Activated CD8-positive, alpha-beta memory T cell treated with anti-CD3 and anti-CD28 coated beads, Interleukin-2, amount 10 ng/mL, durations not matched to agents 7 days and 5 days (primary cell): ENCODE measurements around the gene NUMB. TPM values are rescaled to one million over a fixed set of nuclear protein-coding genes. Genes with fewer than 3 reads are reported as not detected.

ENCODE experiments used
- ATAC-seq: fragments of 150-1000 bp; cut with Tn5 transposase; one replicate; pipeline ENCODE4 v1.10.0; 2021; ENCODE audit warnings: moderate library complexity
- CTCF ChIA-PET: fragments of 350-600 bp; sonication (Branson Sonifier 250); formaldehyde crosslinking; loops from one replicate; lab custom pipeline; 2021; ENCODE audit warnings: antibody characterized with exemption; lab: Charles Lee
- DNase-seq: peaks from one replicate; pipeline ENCODE4 v3.0.0-alpha.2; 2020
- H3K27ac Mint-ChIP-seq: one replicate; pipeline ENCODE4 v1.8.0; 2021; ENCODE audit warnings: mild to moderate bottlenecking, mixed read lengths
- H3K27me3 Mint-ChIP-seq: one replicate; pipeline ENCODE4 v1.8.0; 2021; ENCODE audit warnings: mixed read lengths
- H3K36me3 Mint-ChIP-seq: one replicate; pipeline ENCODE4 v1.8.0; 2021; ENCODE audit warnings: mild to moderate bottlenecking, mixed read lengths
- H3K4me1 Mint-ChIP-seq: one replicate; pipeline ENCODE4 v1.8.0; 2021; ENCODE audit warnings: mixed read lengths
- H3K4me3 Mint-ChIP-seq: one replicate; pipeline ENCODE4 v1.8.0; 2021; ENCODE audit warnings: mild to moderate bottlenecking, moderate library complexity, mixed read lengths
- H3K9me3 Mint-ChIP-seq: one replicate; pipeline ENCODE4 v1.8.0; 2022; ENCODE audit warnings: low read depth, mixed read lengths
- total RNA-seq, 2 experiments: library from RNA; stranded (reverse); gene quantifications; one replicate each; pipeline ENCODE4 v1.2.3, GENCODE V29; 2021

Gene NUMB
- total RNA-seq, 2 experiments from 2014 or later = 44.8 to 45.2 TPM

DNA sequence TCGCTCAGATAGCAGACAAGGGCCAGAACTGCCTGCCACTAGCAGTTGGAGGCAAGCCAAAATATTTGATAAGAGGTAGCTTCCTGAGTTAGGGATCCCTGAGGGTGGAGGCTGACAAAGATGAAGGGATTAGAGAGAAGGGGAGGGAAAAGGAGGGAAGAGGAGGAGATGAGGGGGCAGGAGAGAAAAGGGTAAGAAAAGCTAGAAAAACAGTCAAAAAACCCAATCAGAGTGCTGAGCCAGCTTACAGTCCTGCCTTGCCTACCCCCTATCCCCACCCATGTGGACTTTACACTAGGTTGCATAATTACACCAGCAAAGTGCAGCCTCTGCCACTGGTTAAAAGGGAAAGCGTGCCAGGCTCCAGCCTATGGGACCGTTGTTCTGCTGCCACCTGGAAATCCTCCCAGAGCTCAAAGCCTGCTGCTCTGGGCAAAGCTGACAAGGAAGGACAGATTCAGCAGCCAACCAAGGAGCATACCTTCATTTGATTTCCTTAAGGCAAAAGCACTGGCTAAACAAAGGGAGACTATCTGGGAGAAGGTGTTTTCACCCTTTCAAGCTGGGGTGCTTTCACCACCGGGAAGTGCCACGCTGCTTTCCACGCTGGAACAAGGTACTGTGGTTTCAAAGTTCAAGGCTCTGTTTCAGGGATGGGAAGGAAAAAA lies 3.8 kb upstream of the NUMB start:
- no peak overlapping the region for H3K4me3 Mint-ChIP-seq
- H3K4me1 Mint-ChIP-seq = peaks cover 56% of the 10 kb centered on the region
- DNase-seq (no peak), ATAC-seq (no peak)
- H3K27me3 Mint-ChIP-seq = no peaks in the 10 kb centered on the region
- H3K36me3 Mint-ChIP-seq = peaks cover 2% of the 10 kb centered on the region
- CTCF ChIA-PET = interaction anchor here (0.7 to 3.0 kb wide), 4 partner anchors 9 to 167 kb away, joined by 3 to 20 read pairs (median 8); partner anchors contain the start of gene RIOX1
- H3K9me3 Mint-ChIP-seq = no peaks in the 10 kb centered on the region
- H3K27ac Mint-ChIP-seq = no peak overlapping the region

DNA sequence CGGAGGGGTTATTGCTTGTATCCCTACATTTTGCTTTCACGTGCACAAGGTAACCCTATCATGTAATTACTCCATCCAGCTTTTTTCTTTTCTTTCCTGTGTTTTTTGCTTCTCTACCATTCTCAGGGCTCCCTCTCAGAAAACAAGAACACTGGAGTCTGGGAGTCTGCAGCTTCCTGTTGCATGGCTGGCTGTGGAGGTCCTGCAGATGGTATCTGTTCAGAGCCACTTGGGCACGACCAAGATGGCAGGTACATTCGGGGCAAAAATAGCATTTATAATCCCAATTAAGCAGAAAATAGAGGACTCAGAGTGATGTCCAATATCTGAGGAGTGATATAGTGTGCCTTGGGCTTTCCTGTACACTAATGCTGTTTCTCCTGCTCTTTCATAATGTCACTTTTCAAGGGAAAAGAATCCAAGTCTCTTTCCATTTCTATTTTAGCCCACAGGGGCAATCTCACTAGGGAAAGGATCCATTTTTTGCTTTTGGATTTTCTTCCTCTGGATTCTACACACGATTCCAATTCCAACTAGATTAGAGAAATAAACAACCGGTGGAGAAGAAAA lies 3.2 kb upstream of the NUMB start:
- Mint-ChIP-seq H3K4me3 (no peak overlapping the region), H3K27ac (no peak overlapping the region), H3K9me3 (no peaks in the 10 kb centered on the region), H3K27me3 (no peaks in the 10 kb centered on the region), H3K36me3 (peaks cover 2% of the 10 kb centered on the region), H3K4me1 (peaks cover 56% of the 10 kb centered on the region)
- CTCF ChIA-PET = interaction anchor here (3.0 kb wide), 1 partner anchor 167 kb away, joined by 13 read pairs; no protein-coding TSS in a partner anchor
- no peak for ATAC-seq
- no peak for DNase-seq

DNA sequence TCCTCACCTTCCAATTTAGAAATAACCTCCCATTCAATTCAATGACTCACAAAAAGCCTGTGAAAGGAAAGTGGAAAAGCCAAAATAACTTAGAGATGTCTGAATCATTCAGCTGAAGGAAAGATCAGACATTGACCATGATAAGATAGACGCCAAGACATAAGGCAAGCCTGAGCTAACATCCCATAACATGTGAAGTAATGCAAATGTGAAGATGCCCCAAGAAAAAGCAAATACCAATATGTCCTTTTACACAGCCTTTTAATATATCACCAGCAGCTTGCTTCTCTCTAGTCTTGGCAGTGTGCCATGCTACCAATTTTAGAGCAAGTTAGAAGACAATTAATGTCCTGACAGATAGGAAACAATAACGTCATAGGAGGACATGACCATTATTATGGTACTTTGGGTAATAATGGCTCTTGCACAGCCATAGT lies 2.4 kb upstream of the NUMB start:
- H3K36me3 Mint-ChIP-seq = peaks cover 2% of the 10 kb centered on the region
- CTCF ChIA-PET = interaction anchor here (1.1 to 1.7 kb wide), 3 partner anchors 165 to 288 kb away, joined by 3 to 5 read pairs (median 3); no protein-coding TSS in a partner anchor
- peaks cover 49% of the 10 kb centered on the region for H3K4me1 Mint-ChIP-seq
- H3K27me3 Mint-ChIP-seq = no peaks in the 10 kb centered on the region
- no peak for ATAC-seq
- H3K9me3 Mint-ChIP-seq = no peaks in the 10 kb centered on the region
- DNase-seq = no peak
- no peak overlapping the region for H3K4me3 Mint-ChIP-seq
- peak overlapping the region; percentile 21 for H3K27ac Mint-ChIP-seq

DNA sequence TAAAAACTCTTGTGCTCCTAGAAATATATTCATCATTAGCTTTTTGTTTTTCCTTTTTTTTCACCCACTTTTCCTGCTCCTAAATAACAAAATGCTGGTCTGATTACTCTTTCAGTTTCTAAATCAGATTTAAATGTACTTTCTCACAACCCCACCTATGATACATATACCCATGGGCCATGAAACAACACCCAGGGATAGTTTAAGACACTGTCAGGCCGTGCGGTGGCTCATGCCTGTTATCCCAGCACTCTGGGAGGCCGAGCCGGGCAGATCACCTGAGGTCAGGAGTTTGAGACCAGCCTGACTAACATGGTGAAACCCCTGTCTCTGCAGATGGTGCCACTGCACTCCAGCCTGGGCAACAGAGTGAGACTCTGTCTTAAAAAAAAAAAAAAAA lies 1.6 kb upstream of the NUMB start:
- peaks cover 50% of the 10 kb centered on the region for H3K4me1 Mint-ChIP-seq
- no peaks in the 10 kb centered on the region for H3K27me3 Mint-ChIP-seq
- CTCF ChIA-PET = interaction anchor here (0.7 to 2.0 kb wide), 5 partner anchors 12 to 948 kb away, joined by 3 to 9 read pairs (median 3); no protein-coding TSS in a partner anchor
- H3K36me3 Mint-ChIP-seq = peaks cover 2% of the 10 kb centered on the region
- H3K4me3 Mint-ChIP-seq = no peak overlapping the region
- no peaks in the 10 kb centered on the region for H3K9me3 Mint-ChIP-seq
- no peak overlapping the region for H3K27ac Mint-ChIP-seq
- ATAC-seq (no peak), DNase-seq (no peak)

DNA sequence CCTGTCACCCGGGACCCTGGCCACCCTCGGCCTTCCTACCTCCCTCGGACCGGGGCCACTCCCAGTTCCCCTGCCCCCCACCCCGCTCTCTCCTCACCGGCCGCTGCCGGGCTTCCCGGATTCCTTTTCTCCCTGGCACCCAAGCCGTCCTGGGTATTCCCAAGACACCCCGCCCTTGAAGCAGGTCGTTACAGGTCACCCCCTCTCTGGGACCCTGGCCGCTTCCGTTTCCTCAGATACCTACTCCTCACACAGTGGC lies 493 bp downstream of the NUMB start:
- no peaks in the 10 kb centered on the region for H3K9me3 Mint-ChIP-seq
- H3K36me3 Mint-ChIP-seq = peaks cover 2% of the 10 kb centered on the region
- H3K4me3 Mint-ChIP-seq = peak overlapping the region; percentile 93
- no peaks in the 10 kb centered on the region for H3K27me3 Mint-ChIP-seq
- CTCF ChIA-PET = interaction anchor here (1.1 to 2.0 kb wide), 3 partner anchors 14 to 163 kb away, joined by 3 to 11 read pairs (median 9); partner anchors contain the start of gene ACOT6
- DNase-seq (peak; percentile 53), ATAC-seq (no peak)
- peaks cover 40% of the 10 kb centered on the region for H3K4me1 Mint-ChIP-seq
- peak overlapping the region; percentile 92 for H3K27ac Mint-ChIP-seq

DNA sequence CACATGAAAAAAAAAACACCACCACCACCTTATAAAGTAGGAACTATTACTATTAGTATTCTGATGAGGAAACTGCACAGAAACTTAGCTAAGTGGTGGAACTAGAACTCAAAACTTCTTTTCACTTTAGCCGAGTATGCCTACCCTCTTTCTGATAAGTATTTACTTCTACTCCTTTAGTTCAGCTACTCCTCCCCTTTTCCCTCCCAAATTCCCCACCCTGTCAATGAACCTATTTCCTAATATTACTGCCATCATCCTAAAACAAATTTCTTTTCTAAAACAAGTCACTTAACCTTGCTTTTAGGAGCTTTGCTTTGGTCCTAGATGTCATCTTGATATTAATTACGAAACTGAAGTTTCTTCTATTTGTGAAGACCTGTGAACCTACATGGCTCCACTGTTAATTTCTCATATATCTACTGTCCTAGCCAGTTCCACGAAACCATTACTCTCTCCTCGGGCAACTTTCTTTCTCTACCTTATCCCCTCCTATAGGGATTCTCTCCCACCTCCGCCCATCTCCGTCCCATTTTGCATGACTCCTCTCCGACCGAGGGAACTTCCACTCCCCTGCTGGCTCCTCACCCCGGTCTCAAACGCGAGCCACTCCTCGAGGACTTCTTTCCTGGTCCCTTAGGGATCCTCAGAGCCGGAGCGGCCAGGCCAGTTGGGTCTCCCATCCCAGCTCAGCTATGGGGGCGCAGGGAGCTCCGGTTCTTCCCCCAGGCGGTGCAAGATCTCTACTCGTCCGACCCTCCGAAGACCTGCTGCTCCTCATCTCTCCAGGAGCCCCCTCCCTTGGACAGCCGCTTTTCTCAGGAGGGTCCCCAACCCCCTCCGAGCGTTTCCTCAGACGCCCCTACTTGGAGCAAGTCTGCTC lies 1.1 kb downstream of the NUMB start:
- peak overlapping the region; percentile 93 for H3K4me3 Mint-ChIP-seq
- DNase-seq = peak; percentile 47
- H3K9me3 Mint-ChIP-seq = no peaks in the 10 kb centered on the region
- H3K4me1 Mint-ChIP-seq = peaks cover 41% of the 10 kb centered on the region
- H3K27me3 Mint-ChIP-seq = no peaks in the 10 kb centered on the region
- no peak for ATAC-seq
- peak overlapping the region; percentile 92 for H3K27ac Mint-ChIP-seq
- peaks cover 2% of the 10 kb centered on the region for H3K36me3 Mint-ChIP-seq
- CTCF ChIA-PET = interaction anchor here (1.2 to 1.7 kb wide), 3 partner anchors 10 to 162 kb away, joined by 3 to 11 read pairs (median 4); no protein-coding TSS in a partner anchor

DNA sequence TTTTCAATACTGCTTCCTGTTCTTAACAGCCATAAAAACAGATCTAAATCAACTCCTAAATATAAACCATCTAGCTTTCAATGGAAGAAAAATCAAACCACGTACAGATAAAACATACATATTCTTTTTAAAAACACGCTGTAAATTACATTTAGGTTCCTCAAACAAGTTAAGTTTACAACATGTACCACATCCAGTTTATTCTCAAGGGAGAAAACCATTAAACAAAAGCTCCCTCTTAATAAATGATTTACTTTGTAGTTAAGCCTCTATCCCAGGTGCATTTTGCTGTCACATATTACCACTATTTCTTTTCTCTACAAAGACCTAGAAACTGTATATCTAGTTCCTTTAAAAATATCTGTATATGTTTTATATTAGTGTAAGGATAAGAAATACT lies 3.1 kb downstream of the NUMB start:
- no peak for ATAC-seq
- peaks cover 47% of the 10 kb centered on the region for H3K4me1 Mint-ChIP-seq
- no peak overlapping the region for H3K27ac Mint-ChIP-seq

DNA sequence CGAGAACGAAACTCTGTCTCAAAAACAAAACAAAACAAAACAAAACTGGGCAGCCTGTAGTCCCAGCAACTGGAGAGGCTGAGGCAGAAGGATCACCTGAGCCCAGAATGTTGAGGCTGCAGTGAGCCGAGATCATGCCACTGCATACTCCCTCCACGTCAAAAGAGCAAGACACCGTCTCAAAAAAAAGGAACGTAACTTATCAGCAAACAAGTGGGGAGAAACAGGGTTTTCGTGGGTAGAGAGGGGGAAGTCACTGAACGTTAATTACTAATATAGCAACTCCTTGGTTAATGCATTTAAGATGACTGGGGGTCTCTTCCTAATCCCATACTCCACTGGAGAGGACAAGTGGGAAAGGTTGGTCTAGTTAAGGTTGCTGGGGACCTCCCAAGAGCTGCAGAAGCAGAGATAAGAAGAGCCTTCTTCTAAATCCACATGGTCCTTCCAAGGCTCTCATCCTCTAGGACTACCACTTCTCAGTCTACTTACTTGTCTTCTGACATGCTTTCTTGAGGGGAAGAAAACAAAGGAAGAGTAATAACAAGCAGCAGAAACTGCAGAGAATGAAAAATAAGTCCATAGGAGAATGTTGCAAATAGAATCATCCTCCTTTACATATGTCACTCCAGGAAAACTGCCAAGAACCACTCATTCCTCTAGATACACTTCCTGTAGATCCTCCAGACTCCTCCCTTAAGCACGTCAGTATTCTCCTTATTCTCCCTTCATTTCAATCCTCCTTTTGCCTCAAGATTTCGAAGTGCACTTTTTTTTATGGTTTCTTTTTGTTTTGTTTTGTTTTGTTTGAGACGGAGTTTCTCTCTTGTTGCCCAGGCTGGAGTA lies 5.8 kb downstream of the NUMB start:
- Mint-ChIP-seq H3K27ac (peak overlapping the region; percentile 67), H3K4me1 (peaks cover 35% of the 10 kb centered on the region), H3K36me3 (peaks cover 1% of the 10 kb centered on the region), H3K27me3 (no peaks in the 10 kb centered on the region), H3K9me3 (no peaks in the 10 kb centered on the region), H3K4me3 (peak overlapping the region; percentile 40)
- CTCF ChIA-PET = interaction anchor here (1.6 kb wide), 1 partner anchor 19 kb away, joined by 3 read pairs; no protein-coding TSS in a partner anchor
- no peak for DNase-seq
- ATAC-seq = peak; percentile 41

More for the DNA sequence above, 3.1 kb downstream of the NUMB start:
- Mint-ChIP-seq H3K4me3 (no peak overlapping the region), H3K27me3 (no peaks in the 10 kb centered on the region), H3K9me3 (no peaks in the 10 kb centered on the region), H3K36me3 (peaks cover 2% of the 10 kb centered on the region)
- CTCF ChIA-PET = interaction anchor here (0.7 to 1.8 kb wide), 3 partner anchors 10 to 17 kb away, joined by 3 to 5 read pairs (median 3); no protein-coding TSS in a partner anchor
- DNase-seq = no peak

DNA sequence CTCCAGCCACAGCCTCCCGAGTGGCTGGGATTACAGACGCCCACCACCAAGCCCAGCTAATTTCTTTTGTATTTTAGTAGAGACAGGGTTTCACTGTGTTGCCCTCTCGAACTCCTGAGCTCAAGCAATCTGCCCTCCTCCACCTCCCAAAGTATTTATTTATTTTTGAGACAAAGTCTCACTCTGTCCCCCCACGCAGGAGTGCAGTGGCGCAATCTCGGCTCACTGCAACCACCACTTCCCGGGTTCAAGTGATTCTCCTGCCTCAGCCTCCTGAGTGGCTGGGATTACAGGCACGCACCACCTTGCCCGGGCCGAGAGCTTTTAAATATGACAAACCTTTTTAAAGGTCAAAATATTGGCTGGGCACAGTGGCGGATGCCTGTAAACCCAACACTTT lies 14.6 kb downstream of the NUMB start:
- ATAC-seq (no peak), DNase-seq (no peak)
- Mint-ChIP-seq H3K27ac (no peak overlapping the region), H3K9me3 (no peaks in the 10 kb centered on the region), H3K27me3 (no peaks in the 10 kb centered on the region), H3K4me3 (no peak overlapping the region), H3K36me3 (no peaks in the 10 kb centered on the region), H3K4me1 (no peaks in the 10 kb centered on the region)
- CTCF ChIA-PET = interaction anchor here (1.4 kb wide), 1 partner anchor 148 kb away, joined by 3 read pairs; no protein-coding TSS in a partner anchor

DNA sequence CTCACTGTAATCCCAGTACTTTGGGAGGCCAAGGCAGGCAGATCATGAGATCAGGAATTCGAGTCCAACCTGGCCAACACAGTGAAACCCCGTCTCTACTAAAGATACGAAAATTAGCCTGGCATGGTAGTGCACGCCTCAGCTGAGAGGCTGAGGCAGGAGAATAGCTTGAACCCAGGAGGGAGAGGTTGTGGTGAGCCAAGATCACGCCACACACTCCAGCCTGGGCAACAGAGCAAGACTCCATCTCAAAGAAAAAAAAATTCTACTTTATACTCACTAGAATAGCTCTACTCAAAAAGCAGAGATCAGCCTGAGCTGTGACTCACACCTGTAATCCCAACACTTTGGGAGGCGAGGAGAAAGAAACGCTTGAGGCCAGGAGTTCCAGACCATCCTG lies 17.1 kb downstream of the NUMB start:
- H3K27ac Mint-ChIP-seq = no peak overlapping the region
- H3K9me3 Mint-ChIP-seq = no peaks in the 10 kb centered on the region
- CTCF ChIA-PET = interaction anchor here (0.6 to 1.4 kb wide), 4 partner anchors 132 to 414 kb away, joined by 3 to 6 read pairs (median 3); partner anchors contain the start of gene ZFYVE1
- no peak overlapping the region for H3K4me3 Mint-ChIP-seq
- no peak for DNase-seq
- no peaks in the 10 kb centered on the region for H3K36me3 Mint-ChIP-seq
- H3K27me3 Mint-ChIP-seq = no peaks in the 10 kb centered on the region
- H3K4me1 Mint-ChIP-seq = no peaks in the 10 kb centered on the region
- no peak for ATAC-seq

DNA sequence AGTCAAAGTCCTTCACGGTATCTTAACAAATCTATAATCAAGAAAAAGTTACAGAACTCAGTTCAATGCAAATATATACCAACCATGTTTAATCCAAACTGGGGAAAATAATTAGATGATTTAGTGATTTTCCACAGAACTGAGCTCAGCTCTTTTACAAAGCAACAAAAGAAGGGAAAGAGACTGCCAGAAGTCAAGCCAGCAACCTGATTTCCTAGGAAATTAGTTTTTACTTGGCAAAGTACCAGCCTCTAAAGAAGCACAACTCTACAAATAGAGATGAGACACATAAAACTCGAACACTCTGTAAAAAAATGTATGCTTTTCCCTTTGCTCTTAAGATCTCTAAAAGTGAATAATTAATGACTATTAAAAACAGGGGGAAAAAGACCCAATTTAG lies 19.4 kb downstream of the NUMB start:
- Mint-ChIP-seq H3K27ac (no peak overlapping the region), H3K9me3 (no peaks in the 10 kb centered on the region)

DNA sequence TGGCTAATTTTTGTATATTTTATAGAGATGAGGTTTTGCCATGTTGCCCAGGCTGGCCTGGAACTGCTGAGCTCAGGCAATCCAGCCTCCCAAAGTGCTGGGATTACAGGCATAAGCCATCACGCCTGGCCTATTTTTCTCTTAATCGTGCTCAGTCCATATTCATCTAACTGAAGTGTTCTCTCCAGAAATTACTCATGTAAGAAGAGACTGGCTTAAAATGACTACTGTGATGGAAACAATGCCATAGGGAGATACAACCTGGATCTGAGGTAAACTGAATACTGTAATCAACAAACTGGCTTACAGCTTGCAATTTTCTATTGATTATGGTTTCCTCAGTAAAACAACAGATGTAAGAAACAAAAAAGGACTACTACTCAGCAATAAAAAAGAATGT lies 21.1 kb downstream of the NUMB start:
- DNase-seq = no peak
- Mint-ChIP-seq H3K27me3 (no peaks in the 10 kb centered on the region), H3K36me3 (no peaks in the 10 kb centered on the region), H3K4me1 (no peaks in the 10 kb centered on the region), H3K27ac (no peak overlapping the region), H3K9me3 (no peaks in the 10 kb centered on the region), H3K4me3 (no peak overlapping the region)
- no peak for ATAC-seq
- CTCF ChIA-PET = interaction anchor here (1.2 to 1.8 kb wide), 2 partner anchors 11 to 18 kb away, joined by 3 read pairs; no protein-coding TSS in a partner anchor

More for the DNA sequence above, 19.4 kb downstream of the NUMB start:
- ATAC-seq = no peak
- H3K27me3 Mint-ChIP-seq = no peaks in the 10 kb centered on the region
- CTCF ChIA-PET = interaction anchor here (1.8 kb wide), 1 partner anchor 16 kb away, joined by 3 read pairs; no protein-coding TSS in a partner anchor
- H3K4me3 Mint-ChIP-seq = no peak overlapping the region
- no peaks in the 10 kb centered on the region for H3K36me3 Mint-ChIP-seq
- DNase-seq = no peak
- no peaks in the 10 kb centered on the region for H3K4me1 Mint-ChIP-seq
